Aorta (tissue), 5 donors: ENCODE data around the gene LRRC8D. TPM values are rescaled to one million over a fixed set of nuclear protein-coding genes. Genes with fewer than 3 reads are reported as not detected.
"Not testable (repeated sequence)": the region's sequence is repeated elsewhere in the genome, so short reads cannot be mapped to it uniquely, and the experiment has no call there.

Source experiments
- ATAC-seq: fragments of 200-7000 bp; cut with Tn5 transposase; one replicate; pipeline ENCODE4 v1.9.1; 2022; ENCODE audit warnings: moderate library complexity; ENCODE audit not compliant: low FRiP score
- DNase-seq, 2 donors: peaks; one replicate each; pipeline ENCODE4 v3.0.0-alpha.2; 2020
- H3K27ac ChIP-seq, 2 donors: one replicate each; pipeline ENCODE4 v1.5.1; 2013; ENCODE audit warnings: low read length in 2 of 2, mild to moderate bottlenecking in 2 of 2, moderate library complexity in 2 of 2, control low read depth in 1 of 2, inconsistent platforms in 1 of 2, low read depth in 1 of 2
- H3K27me3 ChIP-seq, 2 donors: one replicate each; pipeline ENCODE4 v1.6.1; 2013; ENCODE audit warnings: control low read depth in 1 of 2, low read length in 1 of 2, mild to moderate bottlenecking in 1 of 2, moderate library complexity in 1 of 2; ENCODE audit not compliant: insufficient read depth in 2 of 2, control insufficient read depth in 1 of 2
- H3K36me3 ChIP-seq, 2 donors: one replicate each; pipeline ENCODE4 v1.6.1; 2013; ENCODE audit warnings: control low read depth in 1 of 2, low read length in 1 of 2, mild to moderate bottlenecking in 1 of 2; ENCODE audit not compliant: insufficient read depth in 2 of 2, control insufficient read depth in 1 of 2
- H3K4me1 ChIP-seq, 2 donors: one replicate each; pipeline ENCODE4 v1.6.1; 2013; ENCODE audit warnings: low read length in 2 of 2, control low read depth in 1 of 2, mild to moderate bottlenecking in 1 of 2, moderate library complexity in 1 of 2; ENCODE audit not compliant: insufficient read depth in 2 of 2, control insufficient read depth in 1 of 2
- H3K4me3 ChIP-seq, 2 donors: one replicate each; pipeline ENCODE4 v1.5.1; 2013; ENCODE audit warnings: low read length in 2 of 2, control low read depth in 1 of 2, mild to moderate bottlenecking in 1 of 2
- H3K9me3 ChIP-seq: one replicate; pipeline ENCODE4 v1.6.1; 2013; ENCODE audit warnings: mild to moderate bottlenecking, low read length; ENCODE audit not compliant: control insufficient read depth
- WGBS, 2 donors: extraction: QIAGEN DNeasy Blood & Tissue Kit; methylation state at CpG; one replicate each; pipeline ENCODE4 v1.1.7; 2013; 5-methylcytosine and 5-hydroxymethylcytosine counted together
- intact Hi-C, 2 donors: fragments of 100-400 bp; cut with DNase I; formaldehyde crosslinking; loops; one replicate each; pipeline versions ENCODE4 v1.14.2 to v1.15.0; 2022
- long read RNA-seq, 2 donors: library from polyadenylated mRNA; unstranded; transcript quantifications; one replicate each; pipeline ENCODE4 v2.0.0, GENCODE V29; 2020 to 2021
- polyA plus RNA-seq, 2 donors: library from polyadenylated mRNA; stranded (reverse); fragments of 200-250 nt; gene quantifications; one replicate each; pipeline ENCODE4 v1.2.3, GENCODE V29; 2013
- total RNA-seq, 2 donors: library from RNA; stranded (reverse); fragmentation: NEBNext Ultra II Directional; extraction: Animal tissue kit (Norgen Biotek cat#: 25700); gene quantifications; one replicate each; pipeline ENCODE4 v1.2.1, GENCODE V29; 2021
- donor health status: healthy with polysubstance abuse.
- donor health status: Bipolar disorder and iron deficiency.
- donor health status: DM: no; HTN: no; CAD: no.
- donor health status: DM: no; HTN: no; CAD: no.
- donor health status: DM: yes; HTN: yes; CAD: no.

The LRRC8D gene
- total RNA-seq (10 to 100 TPM in 1 of 2 donors, 1 to 10 TPM in 1; 4.8 to 10.3 TPM), polyA plus RNA-seq (1 to 10 TPM in 1 of 2 donors, under 1 TPM in 1; 0.38 to 3.3 TPM)
- long read RNA-seq, donor 1, partial matches to known transcripts = 1 of 4 reads
- long read RNA-seq, donor 1, other reads (novel, unspliced or antisense) = 0 of 4 reads
- long read RNA-seq, donor 2, partial matches to known transcripts = 0 of 6 reads
- long read RNA-seq, donor 2, other reads (novel, unspliced or antisense) = 2 of 6 reads

- 1% methylated on average over 66 to 82 of the region's 82 CpGs for WGBS, 2 donors
- H3K4me3 ChIP-seq = peak within 1 kb of the TSS; percentile 57 to 89
- no peaks in the 10 kb centered on the region for H3K9me3 ChIP-seq
- peak; percentile 95 for ATAC-seq
- no peak within 1 kb of the TSS for H3K27ac ChIP-seq
- no peaks in the 10 kb centered on the region for H3K4me1 ChIP-seq
- no peaks in the 10 kb centered on the region for H3K36me3 ChIP-seq
- H3K27me3 ChIP-seq = no peaks in the 10 kb centered on the region
- DNase-seq = peak; percentile 89 to 92
- intact Hi-C loops = loop anchor here in 1 of 2 donors (5.0 kb wide), 1 partner anchor 172 kb away; no protein-coding TSS in a partner anchor
Measured at GRCh38 chr1:89820422-89821321, at the start of gene LRRC8D. Gene LRRC8D, plus strand, starts transcription at chr1:89821032. Its CDS starts 112,037 bp downstream, at chr1:89933069.

GRCh38 chr1:89771991-89772560 is 48.8 kb upstream of the LRRC8D start:
- Histone ChIP-seq H3K4me3 (no peak overlapping the region), H3K36me3 (no peaks in the 10 kb centered on the region), H3K9me3 (no peaks in the 10 kb centered on the region), H3K27ac (no peak overlapping the region), H3K4me1 (no peaks in the 10 kb centered on the region), H3K27me3 (peaks cover 0 to 2% of the 10 kb centered on the region in 2 donors)
- WGBS, 2 donors = 78 to 80% methylated on average over 5 of the region's 5 CpGs
- ATAC-seq = no peak
- intact Hi-C loops = no loop called here
- DNase-seq = no peak

GRCh38 chr1:89776104-89776503 is 44.7 kb upstream of the LRRC8D start:
- DNase-seq, H3K27ac ChIP-seq, intact Hi-C loops, H3K9me3 ChIP-seq, H3K4me3 ChIP-seq, H3K27me3 ChIP-seq, H3K4me1 ChIP-seq, ATAC-seq, H3K36me3 ChIP-seq: not testable (repeated sequence)
- WGBS, 2 donors = 82 to 87% methylated on average over 1 of the region's 1 CpG

GRCh38 chr1:89777271-89777670 is 43.6 kb upstream of the LRRC8D start:
- WGBS, 2 donors = 70 to 90% methylated on average over 2 of the region's 2 CpGs
- H3K9me3 ChIP-seq, H3K36me3 ChIP-seq, H3K27ac ChIP-seq, H3K27me3 ChIP-seq, H3K4me3 ChIP-seq, intact Hi-C loops, ATAC-seq, DNase-seq, H3K4me1 ChIP-seq: not testable (repeated sequence)

- Histone ChIP-seq H3K9me3 (no peaks in the 10 kb centered on the region), H3K4me3 (no peak overlapping the region), H3K4me1 (no peaks in the 10 kb centered on the region), H3K27me3 (no peaks in the 10 kb centered on the region), H3K27ac (no peak overlapping the region), H3K36me3 (no peaks in the 10 kb centered on the region)
- DNase-seq = no peak
- 32 to 42% methylated on average over 6 of the region's 6 CpGs for WGBS, 2 donors
- intact Hi-C loops = no loop called here
- ATAC-seq = no peak
Measured at GRCh38 chr1:89779151-89779940, 41.5 kb upstream of the LRRC8D start.

GRCh38 chr1:89780721-89781120 is 40.1 kb upstream of the LRRC8D start:
- intact Hi-C loops = no loop called here
- DNase-seq (no peak), ATAC-seq (no peak)
- H3K27ac ChIP-seq = no peak overlapping the region
- H3K36me3 ChIP-seq = no peaks in the 10 kb centered on the region
- H3K9me3 ChIP-seq = no peaks in the 10 kb centered on the region
- H3K27me3 ChIP-seq = no peaks in the 10 kb centered on the region
- no peak overlapping the region for H3K4me3 ChIP-seq
- 76 to 88% methylated on average over 2 of the region's 2 CpGs for WGBS, 2 donors
- H3K4me1 ChIP-seq = no peaks in the 10 kb centered on the region

GRCh38 chr1:89781494-89782126 is 39.2 kb upstream of the LRRC8D start:
- WGBS, 2 donors = 39 to 59% methylated on average over 4 of the region's 4 CpGs
- Histone ChIP-seq H3K4me1 (no peaks in the 10 kb centered on the region), H3K36me3 (no peaks in the 10 kb centered on the region), H3K27ac (no peak overlapping the region), H3K4me3 (no peak overlapping the region), H3K9me3 (no peaks in the 10 kb centered on the region), H3K27me3 (no peaks in the 10 kb centered on the region)
- intact Hi-C loops = no loop called here
- DNase-seq (no peak), ATAC-seq (no peak)

- intact Hi-C loops = no loop called here
- ATAC-seq = no peak
Measured at GRCh38 chr1:89786628-89787214, 34.1 kb upstream of the LRRC8D start.

More at GRCh38 chr1:89786628-89787214, 34.1 kb upstream of the LRRC8D start:
- H3K27ac ChIP-seq = no peak overlapping the region
- no peak for DNase-seq
- H3K9me3 ChIP-seq = no peaks in the 10 kb centered on the region
- peaks cover 0 to 2% of the 10 kb centered on the region in 2 donors for H3K27me3 ChIP-seq
- H3K4me1 ChIP-seq = no peaks in the 10 kb centered on the region
- no peak overlapping the region for H3K4me3 ChIP-seq
- no peaks in the 10 kb centered on the region for H3K36me3 ChIP-seq
- WGBS, 2 donors = 70 to 73% methylated on average over 7 of the region's 7 CpGs
